Stimulated activated CD8-positive, alpha-beta memory T cell treated with anti-CD3 and anti-CD28 coated beads, Interleukin-4, amount 100 ng/mL, for 48 hours (primary cell): ENCODE measurements around the gene DHRS12.

ENCODE experiments used
- DNase-seq: peaks from one replicate; pipeline ENCODE4 v3.0.0-alpha.2; 2020

DHRS12 gene, protein sequence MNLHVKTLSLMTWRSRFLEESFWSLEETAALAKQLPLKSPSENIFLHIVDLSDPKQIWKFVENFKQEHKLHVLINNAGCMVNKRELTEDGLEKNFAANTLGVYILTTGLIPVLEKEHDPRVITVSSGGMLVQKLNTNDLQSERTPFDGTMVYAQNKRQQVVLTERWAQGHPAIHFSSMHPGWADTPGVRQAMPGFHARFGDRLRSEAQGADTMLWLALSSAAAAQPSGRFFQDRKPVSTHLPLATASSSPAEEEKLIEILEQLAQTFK

DNA sequence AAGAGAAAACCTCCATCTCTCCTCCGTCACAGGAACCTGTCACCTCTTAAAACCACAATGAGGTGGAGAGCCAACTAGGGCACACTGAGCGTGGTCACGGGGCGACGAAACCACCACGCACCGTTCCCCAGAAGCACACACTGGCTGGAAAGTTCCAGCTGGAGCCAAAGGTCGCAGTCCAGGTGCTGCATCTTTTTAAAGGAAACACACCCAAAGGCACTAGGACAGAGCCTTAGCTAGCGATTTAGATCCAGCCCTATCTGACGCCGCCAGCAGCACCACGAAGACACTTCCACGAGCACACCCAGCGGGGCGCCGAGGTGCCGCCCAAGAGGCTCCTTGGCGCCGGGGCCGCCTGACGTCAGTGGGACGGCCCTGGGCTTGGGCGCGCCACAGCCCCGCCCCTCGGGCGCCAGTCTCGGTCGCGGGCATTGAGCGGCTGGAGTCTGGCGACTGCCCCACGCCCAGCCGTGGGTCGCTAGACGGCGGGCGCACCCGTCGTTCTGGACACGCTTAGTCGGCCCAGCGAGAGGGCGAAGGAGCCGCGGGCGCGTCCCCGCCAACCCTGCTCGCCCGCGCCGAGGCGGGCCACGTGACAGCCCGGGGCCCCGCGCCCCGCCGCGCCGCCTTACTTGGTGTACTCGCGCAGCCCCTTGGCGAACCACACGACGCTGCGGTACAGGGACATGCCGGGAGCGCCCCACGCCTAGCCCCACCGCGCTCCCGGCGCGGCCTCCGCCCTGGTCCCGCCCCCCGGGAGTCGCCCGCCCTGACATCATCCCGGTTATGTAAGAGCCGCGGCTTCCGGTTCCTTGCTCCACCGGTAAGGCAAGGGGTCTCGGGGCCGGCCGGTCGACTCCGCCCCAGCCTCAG, at the start of gene DHRS12:
TSS of gene DHRS12 (minus strand) at position 742 of the 873 bp plus-strand sequence. CDS start 4,504 bp downstream, outside the sequence.
- DNase-seq: peak; percentile 87

DNA sequence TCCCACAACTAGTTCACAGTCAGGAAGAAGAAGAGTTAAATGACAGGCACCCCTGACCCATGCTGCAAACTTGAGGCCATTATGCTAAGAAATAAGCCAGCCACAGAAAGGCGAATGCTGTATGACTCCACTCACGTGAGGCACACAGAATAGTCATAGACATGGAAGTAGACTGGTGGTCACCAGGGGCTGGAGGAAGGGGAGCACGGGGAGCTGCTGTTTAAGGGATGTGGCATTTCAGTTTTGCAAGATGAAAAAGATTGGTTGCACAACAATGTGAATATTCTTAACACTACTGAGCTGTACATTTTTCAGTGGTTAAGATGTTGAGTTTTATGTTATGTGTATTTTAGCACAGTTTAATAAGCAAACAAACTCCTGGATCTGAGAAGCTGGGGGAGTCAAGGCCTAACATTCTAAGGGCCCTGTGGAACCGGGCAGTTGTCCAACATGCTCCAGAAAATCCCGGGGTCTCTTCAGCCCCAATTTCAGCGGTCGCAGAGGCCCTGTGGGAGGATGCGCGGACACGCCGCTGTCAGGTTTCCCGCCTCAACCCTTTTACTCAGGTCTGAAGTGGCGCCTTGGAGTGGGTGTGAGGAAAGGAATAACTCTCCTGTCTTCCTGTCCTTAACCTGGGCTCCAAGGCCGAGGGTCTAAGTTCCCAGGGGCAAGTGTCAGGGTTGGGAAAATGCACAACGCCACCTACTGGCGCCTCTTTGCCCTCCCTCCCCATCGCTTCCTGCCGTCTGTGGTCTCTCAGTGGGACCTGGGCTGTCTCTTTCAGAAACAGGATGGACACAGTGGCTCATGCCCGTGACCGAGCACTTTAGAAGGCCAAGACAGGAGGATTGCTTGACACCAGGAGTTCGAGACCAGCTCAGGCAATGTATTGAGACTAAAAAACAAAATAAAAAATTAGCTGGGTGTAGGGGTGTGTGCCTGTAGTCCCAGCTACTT, 45.5 kb upstream of the DHRS12 start:
- peak; percentile 70 for DNase-seq

DNA sequence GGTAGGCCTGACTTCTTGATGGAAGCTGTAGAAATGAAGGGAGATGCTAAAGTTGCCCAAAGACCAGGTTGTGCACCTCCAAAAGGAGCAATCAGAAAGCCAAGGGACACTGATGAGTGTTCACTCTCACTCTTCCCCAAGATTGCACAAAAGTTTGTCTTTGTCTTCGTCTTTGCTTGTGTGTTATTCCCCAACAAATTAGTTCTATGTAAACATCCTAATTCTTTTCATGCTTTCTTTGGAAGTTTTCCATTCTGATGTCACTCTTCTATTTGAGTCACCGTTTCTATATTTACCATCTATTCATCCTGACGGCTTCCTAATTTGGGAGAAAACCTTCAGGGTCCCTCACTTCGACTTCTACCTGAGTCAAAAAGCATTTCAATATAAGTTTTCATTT, 44.7 kb upstream of the DHRS12 start:
- DNase-seq: no peak

DNA sequence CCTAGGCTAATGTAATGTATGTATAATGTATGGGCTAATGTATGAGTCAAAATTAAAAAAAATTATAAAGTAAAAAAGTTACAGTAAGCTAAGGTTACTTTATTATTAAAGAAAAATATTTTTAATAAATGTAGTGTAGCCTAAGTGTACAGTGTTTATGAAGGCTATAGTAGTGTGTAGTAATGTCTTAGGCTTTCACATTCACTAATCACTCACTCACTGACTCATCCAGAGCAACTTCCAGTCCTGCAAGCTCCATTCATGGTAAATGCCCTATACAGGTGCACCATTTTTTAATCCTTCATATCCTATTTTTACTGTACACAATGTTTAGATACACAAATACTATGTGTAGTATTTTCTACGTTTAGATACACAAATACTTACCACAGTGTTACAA, 42.8 kb upstream of the DHRS12 start:
- DNase-seq: no peak

DNA sequence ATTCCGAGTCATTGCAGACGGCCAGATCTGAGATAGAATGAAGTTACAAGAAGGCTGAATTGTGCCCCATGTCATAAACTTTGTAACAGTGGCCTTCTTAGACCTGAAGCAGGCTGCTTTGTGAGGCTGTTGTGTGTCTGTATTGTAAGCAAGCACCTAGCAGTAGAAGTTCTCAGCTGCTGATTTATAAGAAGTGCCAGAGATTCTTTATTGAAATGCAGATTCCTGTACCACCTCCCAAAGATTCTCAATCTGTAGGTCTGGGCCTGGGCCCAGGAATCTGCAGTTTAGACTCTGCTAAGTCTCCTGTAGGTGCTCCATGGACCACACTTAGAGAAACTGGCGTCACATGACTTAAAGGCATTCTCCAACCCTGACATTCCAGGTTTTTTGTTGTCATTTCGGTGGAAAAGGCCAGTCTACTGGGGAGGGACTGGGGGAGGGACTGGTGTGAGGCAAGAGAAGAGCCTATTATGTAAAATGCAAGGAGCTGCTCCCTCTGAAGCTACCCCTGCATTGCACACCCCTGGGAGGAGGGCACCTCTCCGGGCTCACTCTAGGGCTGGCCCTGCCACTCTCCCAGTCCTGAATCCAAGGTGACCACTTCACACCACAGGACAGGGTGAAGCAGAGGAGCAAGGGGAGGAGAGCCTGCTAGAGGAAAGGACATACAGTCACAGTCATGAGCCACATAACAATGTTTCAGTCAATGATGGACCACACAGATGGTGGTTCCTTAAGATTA, 41.8 kb upstream of the DHRS12 start:
- no peak for DNase-seq

DNA sequence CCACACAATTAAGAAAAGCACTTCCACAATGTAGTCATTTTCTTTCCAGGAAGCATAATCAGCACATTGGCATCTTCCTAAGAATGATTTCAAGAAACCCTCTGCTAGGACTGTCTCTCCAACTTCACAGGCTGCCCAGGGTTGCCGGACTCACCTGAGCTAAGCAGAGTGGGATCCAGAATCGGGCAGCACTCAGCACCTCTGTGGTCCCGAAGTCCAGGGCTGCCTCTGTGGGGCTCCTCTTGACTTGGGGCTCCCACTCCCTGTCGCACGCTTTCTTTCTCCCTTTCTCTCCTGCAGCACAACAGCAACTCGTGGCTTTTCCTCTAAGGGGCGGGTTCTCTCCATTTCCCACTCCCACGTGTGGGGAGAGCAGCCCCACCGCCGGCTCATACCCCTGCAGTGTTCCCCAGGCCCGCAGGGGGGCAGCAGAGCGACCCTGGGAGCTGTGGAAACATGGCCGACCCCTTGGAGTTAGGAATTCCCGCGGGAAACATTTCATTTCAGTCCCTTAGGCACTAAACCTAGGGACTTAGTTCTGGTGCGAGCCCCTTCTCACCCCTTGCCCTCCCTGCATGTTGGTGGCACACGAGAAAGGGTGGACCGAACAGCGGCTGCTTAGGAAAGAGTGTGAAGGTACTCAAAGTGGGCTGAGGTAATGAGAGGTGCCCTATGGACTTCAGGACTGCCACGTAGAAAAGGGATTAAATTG, 41.1 kb upstream of the DHRS12 start, which contains the start of gene TMEM272:
TSS of gene TMEM272 (minus strand) at position 316 of the 712 bp plus-strand sequence. CDS start 6,647 bp downstream, outside the sequence.
- DNase-seq: peak; percentile 83

DNA sequence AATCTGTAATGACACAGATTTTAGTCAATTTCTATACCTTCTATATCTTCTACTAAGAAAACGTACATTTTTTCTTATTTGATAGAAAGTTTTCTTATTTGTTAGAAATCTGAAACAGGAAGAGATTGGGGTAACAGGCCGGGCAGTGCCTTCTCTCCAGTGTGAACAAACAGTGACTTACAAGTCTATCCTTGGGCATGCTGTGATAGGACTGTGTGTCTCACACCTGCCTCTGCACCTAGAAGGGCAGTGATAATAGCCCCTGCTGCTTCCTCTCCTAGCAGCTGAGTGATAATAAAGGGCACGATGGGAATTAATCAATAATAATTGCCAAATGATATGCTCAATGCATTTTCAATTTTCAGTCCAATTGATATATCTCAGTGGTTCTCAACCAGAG, 39.6 kb upstream of the DHRS12 start:
- DNase-seq: no peak

DNA sequence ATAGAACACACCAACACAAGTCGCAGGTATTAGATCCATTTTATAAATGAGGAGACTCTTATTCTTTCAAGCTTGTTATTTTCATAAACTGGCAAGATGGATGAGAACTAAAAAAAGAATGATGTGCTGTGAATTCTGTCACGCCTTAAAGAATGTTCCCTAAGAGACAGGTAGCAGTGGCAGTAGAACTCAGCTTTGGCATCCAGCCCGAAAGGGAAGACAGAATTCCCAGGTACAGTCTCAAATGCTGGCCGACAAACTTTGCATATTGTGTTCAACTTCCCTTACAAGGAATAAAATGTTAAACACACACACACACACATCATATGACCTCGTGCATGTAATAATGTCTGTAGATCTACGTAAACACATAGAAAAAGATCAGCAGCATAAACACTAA, 37.8 kb upstream of the DHRS12 start:
- DNase-seq: no peak

DNA sequence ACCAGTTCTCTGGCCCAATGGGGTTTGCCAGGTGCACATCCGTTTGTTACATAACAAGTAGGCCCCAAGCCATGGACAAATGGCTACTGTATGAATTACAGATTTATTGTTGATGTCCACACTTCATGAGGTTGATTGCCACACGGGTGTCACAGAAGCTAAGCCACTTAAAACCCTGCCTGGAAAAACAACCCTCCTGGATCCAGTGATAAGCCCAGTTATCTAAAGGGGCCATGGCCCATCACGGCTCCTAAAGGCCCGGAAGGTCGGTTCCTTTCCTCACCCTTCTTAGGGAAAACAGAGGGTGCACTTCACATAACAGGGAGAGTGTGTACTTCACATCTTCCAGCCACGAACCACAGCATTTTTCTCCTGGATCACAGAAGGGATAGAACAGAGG, 37.0 kb upstream of the DHRS12 start:
- DNase-seq: no peak

DNA sequence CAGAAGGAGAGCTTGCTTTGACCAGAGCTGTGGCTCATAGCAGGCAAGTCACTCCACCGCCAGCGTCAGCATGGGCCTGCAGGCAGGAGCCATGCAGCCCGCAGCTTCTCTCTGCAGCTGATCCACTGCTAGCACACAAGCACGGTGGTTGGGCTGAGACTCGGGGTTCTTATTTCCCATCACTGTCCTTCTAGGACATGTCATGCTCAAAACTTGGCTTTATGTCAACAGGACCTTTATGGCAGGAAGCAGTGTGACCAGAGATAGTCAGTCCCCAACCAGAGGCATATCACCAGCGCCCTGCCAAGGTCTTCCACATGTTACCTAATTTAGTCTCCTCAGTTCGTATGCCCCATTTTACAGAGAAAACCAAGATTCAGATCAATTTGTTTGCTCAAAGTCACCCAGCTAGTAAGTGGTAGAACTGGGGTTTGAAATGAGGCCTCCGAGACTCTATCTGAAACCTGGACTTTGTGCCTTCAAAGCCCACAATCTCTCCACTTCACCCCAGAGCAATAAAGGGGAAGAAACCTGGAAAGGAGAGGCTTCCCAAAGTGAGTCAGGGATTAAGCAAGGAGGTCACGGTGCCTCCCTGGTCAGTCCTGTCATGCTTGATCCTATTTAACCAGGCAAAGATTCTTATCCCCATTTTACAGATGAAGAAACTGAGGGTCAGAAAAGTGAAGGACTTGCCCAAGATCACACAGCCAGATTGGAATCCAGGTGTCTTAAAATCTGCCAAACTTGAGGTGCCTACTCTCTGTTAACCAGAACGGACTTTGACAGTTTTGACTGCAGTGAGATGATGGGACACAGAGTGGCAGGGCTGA, 36.0 kb upstream of the DHRS12 start:
- no peak for DNase-seq

DNA sequence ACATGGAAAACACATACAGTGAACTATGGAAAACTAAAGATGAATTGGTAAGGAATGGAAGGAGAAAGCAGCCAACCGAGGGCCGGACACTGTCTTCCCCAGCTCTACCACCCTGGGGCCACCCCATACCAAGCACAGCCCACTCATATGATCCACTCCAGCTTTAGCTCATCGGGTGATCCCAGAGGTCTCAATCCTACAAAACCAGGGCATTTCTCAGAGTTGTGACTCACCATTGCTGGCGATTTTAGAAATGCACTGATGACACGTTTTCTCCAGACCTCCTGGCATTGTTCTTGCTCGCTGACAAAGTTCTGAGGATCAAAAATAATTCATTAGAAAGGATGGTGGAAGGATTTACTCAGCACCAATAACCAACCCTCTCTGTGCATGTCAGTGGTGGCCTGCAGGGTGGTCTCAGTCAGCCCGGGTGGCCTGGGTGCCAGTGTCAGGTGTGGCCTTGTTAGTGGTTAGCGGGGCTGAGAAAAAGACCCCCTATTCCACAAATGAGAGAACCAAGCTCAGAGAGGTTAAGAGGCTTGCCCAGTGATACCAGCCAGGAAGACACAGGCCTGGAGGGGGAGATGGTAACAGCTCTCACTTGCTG, 34.4 kb upstream of the DHRS12 start:
- DNase-seq: no peak

DNA sequence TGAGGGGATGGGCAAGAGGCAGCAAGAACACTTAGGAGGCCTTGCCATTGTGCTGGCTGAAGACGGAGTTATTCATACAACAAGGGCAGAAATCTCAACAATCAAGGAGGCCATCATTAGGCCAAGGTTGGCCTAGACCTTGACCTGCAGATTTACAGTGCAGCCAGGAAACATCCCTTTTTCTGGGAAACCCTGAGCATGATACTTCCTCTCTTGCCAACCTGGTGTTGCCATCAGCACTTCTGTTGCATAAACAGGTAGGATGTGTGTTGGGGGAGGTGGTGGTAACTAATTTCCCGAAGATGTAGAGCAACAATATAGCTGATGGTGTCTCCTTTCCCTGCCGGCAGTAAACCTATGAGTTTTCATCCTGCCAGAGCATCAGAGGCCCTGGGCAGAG, 33.1 kb upstream of the DHRS12 start:
- DNase-seq: no peak

DNA sequence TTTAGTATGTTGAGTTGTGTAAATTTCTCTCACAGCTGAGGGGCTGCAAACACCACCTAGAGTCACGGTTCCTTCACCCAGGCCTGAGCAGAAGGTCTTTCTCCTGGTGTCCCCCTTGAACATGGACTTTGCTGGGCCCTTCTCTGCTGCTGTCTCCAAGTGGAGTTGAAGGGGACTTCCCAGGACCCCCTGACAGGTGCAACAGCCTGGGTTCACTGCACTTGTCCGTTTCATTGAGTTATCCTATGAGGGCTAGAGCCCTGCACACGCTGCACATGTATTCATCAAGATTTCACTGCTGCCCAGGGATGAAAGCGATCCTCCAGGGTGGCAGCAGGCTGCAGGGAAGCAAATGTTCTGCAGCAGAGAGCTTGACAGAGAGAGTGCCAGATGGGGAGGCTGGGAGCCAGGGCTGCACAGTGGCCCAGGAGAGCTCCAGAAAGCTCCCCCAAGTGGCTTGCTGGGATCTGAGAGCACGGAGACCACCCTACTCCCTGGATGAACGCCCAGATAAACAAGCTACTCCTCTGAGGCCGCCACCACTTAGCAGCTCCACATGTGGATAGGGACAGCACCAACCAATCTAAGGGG, 30.7 kb upstream of the DHRS12 start:
- no peak for DNase-seq

DNA sequence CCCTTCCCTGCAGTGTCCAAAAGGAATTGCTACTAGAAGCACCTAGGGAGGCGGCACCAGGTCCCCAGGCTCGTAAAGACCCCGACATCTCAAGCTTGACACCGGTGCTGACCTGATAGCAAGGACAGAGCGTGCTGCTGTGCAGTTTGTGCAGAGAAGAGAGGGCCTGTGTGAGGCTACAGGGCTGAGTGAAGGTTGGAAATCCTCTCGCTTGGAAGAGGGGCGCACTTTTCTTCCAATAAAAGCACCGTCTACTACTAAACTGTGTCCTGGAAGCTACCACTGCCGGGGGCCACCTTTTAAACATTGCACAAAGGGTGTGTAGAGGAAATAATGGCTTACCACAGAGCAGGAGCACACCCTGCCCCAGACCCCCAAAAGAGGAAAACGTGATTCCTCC, 30.0 kb upstream of the DHRS12 start:
- DNase-seq: no peak

DNA sequence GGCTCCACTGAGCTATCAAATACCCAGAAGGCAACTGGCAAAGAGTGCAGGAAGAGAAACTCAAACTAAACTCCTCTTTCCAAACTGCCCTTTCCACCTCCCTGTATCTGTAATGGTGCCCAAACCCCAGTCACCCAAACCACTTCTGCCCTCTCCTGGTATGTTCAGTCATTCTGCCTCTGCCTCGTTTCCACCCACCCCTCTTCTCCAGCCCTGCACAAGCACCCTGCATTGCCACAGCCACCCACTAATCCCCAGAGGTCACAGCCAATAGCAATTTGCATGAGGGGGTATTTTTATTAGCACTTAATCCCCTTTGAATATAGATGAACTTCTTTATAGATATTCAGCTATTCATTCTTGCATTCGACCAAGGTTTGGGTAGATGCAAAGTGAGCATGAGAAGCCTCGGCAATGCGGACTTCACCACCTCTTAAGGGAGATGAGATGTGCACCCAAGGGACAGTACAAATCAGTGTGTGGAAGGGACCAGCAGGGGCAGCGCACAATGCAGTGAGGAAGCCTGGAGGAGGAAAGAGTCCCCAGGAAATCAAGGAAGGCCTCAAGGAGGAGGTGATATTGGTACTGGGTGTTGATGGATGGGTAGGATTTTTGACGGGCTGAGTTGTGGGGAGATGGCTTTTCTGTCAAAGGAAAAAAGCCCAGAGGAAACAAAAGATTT, 28.6 kb upstream of the DHRS12 start:
- DNase-seq: no peak

DNA sequence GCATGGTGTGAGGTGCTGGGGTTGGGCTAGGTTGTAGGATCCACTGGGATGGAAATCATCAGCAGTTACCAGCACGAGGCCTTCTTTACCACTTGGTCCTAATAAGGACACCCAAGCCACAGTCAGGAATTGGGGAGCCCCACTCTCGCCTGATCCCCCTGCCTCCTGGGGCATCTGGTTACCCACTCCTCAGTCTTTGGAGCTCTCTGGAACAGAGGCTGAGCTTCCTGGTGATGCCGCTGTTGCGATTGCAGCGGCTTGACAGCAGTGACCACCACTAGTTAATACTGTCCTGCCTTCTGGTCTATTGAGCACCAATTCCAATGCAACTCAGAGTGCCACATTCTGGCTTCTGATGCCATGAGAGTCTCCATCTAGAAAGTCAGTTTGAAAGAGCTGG, 27.6 kb upstream of the DHRS12 start:
- no peak for DNase-seq

DNA sequence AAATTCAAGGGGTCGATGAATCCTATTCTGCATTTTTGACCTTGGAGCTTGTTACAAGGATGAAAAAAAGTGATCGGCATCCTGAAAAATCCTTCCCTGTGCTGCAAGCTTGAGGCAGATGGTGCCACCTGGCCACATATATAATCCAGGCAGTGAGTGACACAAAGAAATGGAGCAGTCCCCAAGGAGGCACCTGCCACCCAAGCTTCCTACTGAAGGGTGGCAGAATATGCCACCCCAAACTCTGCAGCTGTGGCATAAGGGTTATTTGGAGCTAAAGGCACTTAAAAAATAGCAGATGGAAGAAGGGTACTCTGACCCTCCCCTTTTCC, 25.6 kb upstream of the DHRS12 start:
- DNase-seq: no peak

DNA sequence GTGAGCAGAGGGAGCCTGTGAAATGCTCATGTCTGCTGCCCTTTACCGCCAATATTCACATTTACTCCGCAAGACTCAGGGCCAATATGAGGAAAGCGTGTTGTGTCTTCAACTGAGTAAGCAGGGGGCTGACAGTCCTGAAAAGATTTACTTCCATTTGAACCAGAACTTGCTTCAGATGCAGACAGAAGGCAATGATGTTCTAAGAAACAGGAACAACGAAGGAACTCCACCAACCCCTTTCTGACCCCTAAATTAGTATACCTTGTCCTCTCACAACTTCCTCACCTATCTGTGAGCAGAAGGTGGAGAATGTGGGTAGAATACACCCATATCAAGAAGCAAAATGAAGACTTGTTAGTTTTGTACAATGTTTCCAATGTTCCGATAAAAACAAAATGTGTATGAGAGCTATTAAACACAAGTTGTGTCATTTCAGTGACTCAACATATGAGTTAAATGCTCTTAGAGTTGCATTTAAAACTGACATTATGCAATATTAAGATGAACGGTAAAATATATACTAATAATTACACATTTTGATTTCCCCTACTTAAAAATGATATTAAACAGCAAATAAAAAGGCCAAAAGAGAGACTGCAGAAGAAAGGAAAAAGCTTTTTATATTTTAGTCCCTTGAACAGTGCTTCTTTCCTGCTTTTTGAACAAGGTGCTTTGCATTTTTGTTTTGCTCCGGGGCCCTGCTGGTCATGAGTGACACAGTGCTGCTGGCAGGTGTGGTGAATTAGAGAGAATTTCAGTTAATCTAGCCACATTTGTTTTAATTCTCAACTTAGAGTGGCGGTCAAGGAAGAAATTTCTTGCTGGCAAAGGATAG, 25.0 kb upstream of the DHRS12 start:
- no peak for DNase-seq
